K562 (cell line): Measurements from ENCODE around the gene OTULIN. TPM values are rescaled to one million over a fixed set of nuclear protein-coding genes. Genes with fewer than 3 reads are reported as not detected.

Experiments
- ATAC-seq: fragments of 200-7000 bp; cut with Tn5 transposase; 3 replicates; pipeline ENCODE4 v1.9.1; 2020; ENCODE audit warnings: moderate library complexity
- BruUV-seq: library from RNA; stranded (reverse); fragments of 400-500 nt; replicated peaks from 2 replicates; lab custom pipeline; 2021; lab: Mats Ljungman, UMichigan
- CTCF ChIA-PET: fragments of 300-600 bp; formaldehyde crosslinking; extraction: SDS; loops from one replicate; lab custom pipeline; 2021; ENCODE audit warnings: low intra/inter-chr PET ratio; lab: Yijun Ruan, JAX
- POLR2A ChIA-PET: fragments of 300-600, 350-650 bp; sonication (Branson Sonifier 250); formaldehyde crosslinking; extraction: SDS; loops from one replicate; lab custom pipeline; 2021; ENCODE audit warnings: antibody characterized with exemption, inconsistent platforms; lab: Yijun Ruan, JAX
- DNase-seq, 4 experiments: peaks; one replicate each; pipeline versions ENCODE4 v3.0.0 to v3.0.0-alpha.2; 2011 to 2018; ENCODE audit warnings: low spot score in 3 of 4, mixed read lengths in 3 of 4; ENCODE audit errors: extremely low read depth in 1 of 4
- FAIRE-seq: peaks from 2 replicates; lab custom pipeline; 2011; peaks lifted over from hg19 to GRCh38; lab: Jason Lieb, UNC
- H2AFZ ChIP-seq: 2 replicates; pipeline ENCODE4 v1.6.0; 2011; ENCODE audit warnings: low read depth, low read length, control low read depth, inconsistent platforms
- H3K27ac ChIP-seq: fragments of 200-600 bp; 3 replicates; pipeline ENCODE4 v1.8.0; 2011; ENCODE audit warnings: low read depth, mild to moderate bottlenecking, control low read depth, inconsistent platforms, low read length, moderate library complexity, mixed read lengths; ENCODE audit errors: extremely low read depth
- H3K27me3 ChIP-seq, 2 experiments: fragments of 300-600 bp in 1 of 2; 2 replicates in 1 of 2; 3 replicates in 1 of 2; pipeline versions ENCODE4 v1.6.0 to v1.8.0; 2011; ENCODE audit warnings: inconsistent platforms in 2 of 2, low read length in 2 of 2, mild to moderate bottlenecking in 1 of 2, mixed read lengths in 1 of 2, moderate library complexity in 1 of 2; ENCODE audit not compliant: control insufficient read depth in 2 of 2, insufficient read depth in 2 of 2
- H3K36me3 ChIP-seq: fragments of 300-600 bp; 3 replicates; pipeline ENCODE4 v1.8.0; 2011; ENCODE audit warnings: mild to moderate bottlenecking, low read length, inconsistent platforms; ENCODE audit not compliant: control insufficient read depth, insufficient read depth
- H3K4me1 ChIP-seq, 2 experiments: fragments of 200-600 bp in 1 of 2; replicated peaks in 1 of 2; 2 replicates in 1 of 2; 3 replicates in 1 of 2; pipeline versions ENCODE4 v1.5.1 to v1.8.0; 2011; ENCODE audit warnings: inconsistent platforms in 2 of 2, low read length in 2 of 2, mild to moderate bottlenecking in 1 of 2, mixed read lengths in 1 of 2, moderate library complexity in 1 of 2; ENCODE audit not compliant: control insufficient read depth in 2 of 2, insufficient read depth in 2 of 2
- H3K4me2 ChIP-seq: 2 replicates; pipeline ENCODE4 v1.6.1; 2011; ENCODE audit warnings: low read length, control low read depth, inconsistent platforms, mixed read lengths; ENCODE audit not compliant: insufficient read depth
- H3K4me3 ChIP-seq: fragments of 200-600 bp; sonication (generic), shearing (Covaris generic); 2 replicates; pipeline ENCODE4 v1.5.1; 2016; ENCODE audit warnings: control low read depth, inconsistent platforms
- H3K79me2 ChIP-seq: fragments of 200-600 bp; 3 replicates; pipeline ENCODE4 v1.8.0; 2011; ENCODE audit warnings: low read length, inconsistent platforms; ENCODE audit not compliant: control insufficient read depth, insufficient read depth
- H3K9ac ChIP-seq, 2 experiments: 2 replicates each; pipeline versions ENCODE4 v1.6.0 to v1.6.1; 2011; ENCODE audit warnings: low read depth in 2 of 2, low read length in 2 of 2, control low read depth in 1 of 2, inconsistent platforms in 1 of 2, mild to moderate bottlenecking in 1 of 2, mixed read lengths in 1 of 2; ENCODE audit not compliant: insufficient read depth in 1 of 2
- H3K9me1 ChIP-seq: one replicate; pipeline ENCODE4 v1.6.0; 2011; ENCODE audit warnings: inconsistent platforms, mild to moderate bottlenecking, low read length, moderate library complexity; ENCODE audit not compliant: control insufficient read depth, insufficient read depth
- H3K9me3 ChIP-seq: replicated peaks from 2 replicates; pipeline ENCODE4 v1.5.1; 2011; ENCODE audit warnings: low read depth, low read length, inconsistent platforms; ENCODE audit not compliant: control insufficient read depth, insufficient read depth
- H4K20me1 ChIP-seq: replicated peaks from 2 replicates; pipeline ENCODE4 v1.6.1; 2011; ENCODE audit warnings: low read length, inconsistent platforms, mixed read lengths; ENCODE audit not compliant: control insufficient read depth, insufficient read depth
- AFF1 ChIP-seq, 2 experiments: fragments of 450-650 bp; IDR thresholded peaks; 2 replicates each; pipeline ENCODE4 v1.6.1; 2018; ENCODE audit warnings: mild to moderate bottlenecking in 2 of 2, low read depth in 1 of 2; ENCODE audit not compliant: partially characterized antibody in 2 of 2
- CREM ChIP-seq: IDR thresholded peaks from 2 replicates; pipeline ENCODE4 v1.6.1; 2014; ENCODE audit warnings: antibody characterized with exemption, low read depth
- HMG20B ChIP-seq: fragments of 250-450 bp; sonication (Bioruptor Pico); IDR thresholded peaks from 2 replicates; pipeline ENCODE4 v1.5.0; 2021; ENCODE audit warnings: mild to moderate bottlenecking
- HOMEZ ChIP-seq: fragments of 250-450 bp; sonication (Bioruptor Pico); IDR thresholded peaks from 2 replicates; pipeline ENCODE4 v1.4.0; 2020; ENCODE audit warnings: mild to moderate bottlenecking, moderate library complexity
- MED1 ChIP-seq: sonication (generic); formaldehyde crosslinking; IDR thresholded peaks from 2 replicates; pipeline ENCODE4 v1.8.1; 2023; ENCODE audit warnings: missing genetic modification reagents, borderline replicate concordance
- RFX1 ChIP-seq: fragments of 450-650 bp; IDR thresholded peaks from 2 replicates; pipeline ENCODE4 v1.6.1; 2016; ENCODE audit warnings: mild to moderate bottlenecking, moderate library complexity
- THRB ChIP-seq: fragments of 450-650 bp; formaldehyde crosslinking; conservative IDR thresholded peaks from 2 replicates; pipeline ENCODE4 v1.4.0; 2022; ENCODE audit warnings: mild to moderate bottlenecking, missing genetic modification characterization
- ZMIZ1 ChIP-seq, 2 experiments: fragments of 150-350 bp in 1 of 2; IDR thresholded peaks; 2 replicates each; pipeline ENCODE4 v1.6.1; 2012 to 2016; ENCODE audit warnings: low read depth in 2 of 2, low read length in 2 of 2, mild to moderate bottlenecking in 1 of 2, moderate library complexity in 1 of 2
- ZNF583 ChIP-seq: fragments of 250-450 bp; sonication (Bioruptor Pico); IDR thresholded peaks from 2 replicates; pipeline ENCODE4 v1.4.0; 2020
- WGBS: fragments of 100-300 bp; shearing (Covaris generic); methylation state at CpG from one replicate; pipeline ENCODE4 v1.1.6; 2016; ENCODE audit warnings: low coverage, mixed read lengths; ENCODE audit not compliant: insufficient coverage; ENCODE audit errors: missing lambda C conversion rate; 5-methylcytosine and 5-hydroxymethylcytosine counted together
- in situ Hi-C: fragments of 300-500 bp; cut with MboI; formaldehyde crosslinking; loops from 4 replicates; pipeline ENCODE4 v1.15.0; 2018; ENCODE audit warnings: inconsistent platforms, mixed read lengths
- intact Hi-C: fragments of 100-400 bp; cut with micrococcal nuclease; formaldehyde crosslinking; loops from 2 replicates; pipeline ENCODE4 v1.14.2; 2022
- polyA plus RNA-seq, 8 experiments: library from polyadenylated mRNA; depleted of rRNA in 4 of 8; stranded (reverse) in 5 of 8; unstranded in 3 of 8; fragments of >200 nt; fragmentation: Nextera tagmentation in 2 of 8; fragmentation: Illumina TruSeq in 1 of 8; extraction: Ambion mirVana in 2 of 8; extraction: Trizol in 1 of 8; gene quantifications; 2 replicates each; pipeline versions ENCODE4 v1.2.1 to v1.2.3, GENCODE V29; 2011 to 2014; ENCODE audit warnings: inconsistent platforms in 1 of 8, missing spikeins in 1 of 8
- total RNA-seq, 7 experiments: library from RNA; depleted of rRNA in 6 of 7; stranded (reverse); fragments of >200 nt in 6 of 7; fragmentation: Illumina TruSeq in 2 of 7; extraction: Trizol in 2 of 7; gene quantifications; 2 replicates each; pipeline versions ENCODE4 v1.2.1 to v1.2.3, GENCODE V29; 2011 to 2021; ENCODE audit warnings: low replicate concordance in 1 of 7
- TF ChIP-seq, protein P1 (sequence below): fragments of 200-800 bp; sonication (Bioruptor generic); IDR thresholded peaks from 2 replicates; pipeline ENCODE4 v1.6.1; 2017; ENCODE audit warnings: missing genetic modification characterization, missing compliant biosample characterization

The OTULIN gene
- total and polyA plus RNA-seq, 9 of the 15 experiments (the other 6 are each of a cell fraction or from before 2014, with no cell fraction given), result 3.3 to 33.6 (median 20.1) TPM

GRCh38 chr5:14734396-14734795 is 69.9 kb downstream of the OTULIN start:
- intact Hi-C loops (no loop called here), in situ Hi-C loops (loop anchor here (5.0 kb wide), 1 partner anchor 268 kb away; no protein-coding TSS in a partner anchor)
- Histone ChIP-seq H3K27ac (no peak overlapping the region), H3K4me2 (no peak overlapping the region), H3K79me2 (no peaks in the 10 kb centered on the region), H3K36me3 (no peaks in the 10 kb centered on the region), H3K9me1 (no peaks in the 10 kb centered on the region), H3K9me3 (no peaks in the 10 kb centered on the region), H3K27me3 (peaks cover 16 to 47% of the 10 kb centered on the region in 2 experiments; a peak in 4 of 5 replicates), H3K4me3 (no peak overlapping the region), H2AFZ (no peak overlapping the region), H3K4me1 (peaks cover 0 to 6% of the 10 kb centered on the region in 2 experiments; a peak in 1 of 5 replicates), H3K9ac (no peak overlapping the region), H4K20me1 (no peaks in the 10 kb centered on the region)
- ATAC-seq (no peak), DNase-seq (no peak), FAIRE-seq (no peak)
- WGBS, result 22% methylated on average over 13 of the region's 13 CpGs
- ChIA-PET POLR2A (no interaction called here), CTCF (no interaction called here)
- BruUV-seq, result no TSS peak
- TF ChIP-seq, protein P1, sequence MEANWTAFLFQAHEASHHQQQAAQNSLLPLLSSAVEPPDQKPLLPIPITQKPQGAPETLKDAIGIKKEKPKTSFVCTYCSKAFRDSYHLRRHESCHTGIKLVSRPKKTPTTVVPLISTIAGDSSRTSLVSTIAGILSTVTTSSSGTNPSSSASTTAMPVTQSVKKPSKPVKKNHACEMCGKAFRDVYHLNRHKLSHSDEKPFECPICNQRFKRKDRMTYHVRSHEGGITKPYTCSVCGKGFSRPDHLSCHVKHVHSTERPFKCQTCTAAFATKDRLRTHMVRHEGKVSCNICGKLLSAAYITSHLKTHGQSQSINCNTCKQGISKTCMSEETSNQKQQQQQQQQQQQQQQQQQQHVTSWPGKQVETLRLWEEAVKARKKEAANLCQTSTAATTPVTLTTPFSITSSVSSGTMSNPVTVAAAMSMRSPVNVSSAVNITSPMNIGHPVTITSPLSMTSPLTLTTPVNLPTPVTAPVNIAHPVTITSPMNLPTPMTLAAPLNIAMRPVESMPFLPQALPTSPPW (CRISPR knock-in tag), result no peak
- TF ChIP-seq RFX1 (no peak), ZMIZ1 (IDR thresholded peaks at IDR 0.05; ENCODE audit: low read depth in 2 of 2, low read length in 2 of 2) (no peak), HMG20B (CRISPR knock-in tag) (no peak), HOMEZ (no peak), MED1 (CRISPR knock-in tag) (no peak), AFF1 (IDR thresholded peaks at IDR 0.05; ENCODE audit: low read depth in 1 of 2, partially characterized antibody in 2 of 2) (no peak), THRB (CRISPR knock-in tag) (no peak), CREM (no peak), ZNF583 (CRISPR knock-in tag) (no peak)
